GM15510 (cell line): ENCODE measurements around the gene SLC31A1.

Source experiments
- POLR2A ChIP-seq: IDR thresholded peaks from 3 replicates; pipeline ENCODE4 v1.6.1; 2011; ENCODE audit warnings: borderline replicate concordance; ENCODE audit not compliant: insufficient read length; ENCODE audit errors: extremely low read depth

SLC31A1 gene

DNA sequence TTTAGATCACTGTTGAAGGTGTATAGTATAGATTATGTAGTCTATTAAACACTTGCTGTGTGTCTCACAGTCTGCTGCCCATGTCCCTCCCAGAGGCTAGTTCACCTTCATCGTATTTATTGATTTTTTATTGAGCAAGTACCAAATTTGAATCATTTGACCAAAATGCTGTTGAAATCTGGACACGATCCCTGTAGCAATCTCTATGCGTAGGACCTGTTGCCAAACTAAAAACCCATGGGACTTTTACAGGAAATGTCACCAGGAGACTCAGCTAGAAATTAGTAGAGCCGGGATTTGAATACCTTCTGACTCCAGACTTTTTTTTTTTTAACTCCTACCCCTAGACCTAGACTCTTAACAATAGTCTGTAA, 17.5 kb downstream of the SLC31A1 start:
- no peak for TF ChIP-seq POLR2A

DNA sequence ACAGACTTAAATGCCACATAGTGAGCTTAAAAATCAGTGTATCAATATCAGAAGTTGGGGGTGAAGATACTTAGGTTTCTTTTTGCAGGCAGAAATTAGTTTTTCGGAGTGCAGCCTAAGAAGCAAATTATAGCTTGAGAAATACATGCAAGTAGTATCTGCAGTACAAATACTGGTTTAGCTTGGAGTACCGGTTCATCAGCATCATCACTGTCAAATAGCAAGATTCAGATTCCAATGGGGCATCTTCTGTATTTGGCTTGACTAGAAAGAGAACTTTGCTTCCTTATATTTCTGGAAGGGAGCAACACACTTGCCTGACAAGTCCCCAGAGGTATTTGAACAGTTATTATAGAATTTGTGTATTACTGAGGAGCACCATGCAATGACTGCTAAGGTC, 19.8 kb downstream of the SLC31A1 start:
- TF ChIP-seq POLR2A = no peak

DNA sequence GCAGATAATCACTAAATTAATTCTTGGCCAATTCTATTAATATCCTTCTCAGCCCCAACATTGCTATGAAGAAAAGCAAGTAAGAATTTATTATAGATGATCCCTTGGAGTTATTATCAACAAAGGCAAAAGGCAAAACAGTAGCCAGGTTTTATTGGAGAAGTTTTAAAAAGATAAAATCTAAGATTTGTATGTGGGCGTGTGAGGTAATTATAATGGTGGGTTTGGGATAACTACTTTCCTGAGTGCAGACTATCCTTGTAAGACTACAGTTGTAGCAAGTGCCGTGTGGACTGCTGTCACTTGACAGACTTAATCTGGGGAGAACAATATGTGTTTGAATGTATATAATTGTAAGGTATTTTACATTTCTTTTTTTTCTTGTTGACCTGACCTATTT, 23.2 kb downstream of the SLC31A1 start:
- no peak for TF ChIP-seq POLR2A

DNA sequence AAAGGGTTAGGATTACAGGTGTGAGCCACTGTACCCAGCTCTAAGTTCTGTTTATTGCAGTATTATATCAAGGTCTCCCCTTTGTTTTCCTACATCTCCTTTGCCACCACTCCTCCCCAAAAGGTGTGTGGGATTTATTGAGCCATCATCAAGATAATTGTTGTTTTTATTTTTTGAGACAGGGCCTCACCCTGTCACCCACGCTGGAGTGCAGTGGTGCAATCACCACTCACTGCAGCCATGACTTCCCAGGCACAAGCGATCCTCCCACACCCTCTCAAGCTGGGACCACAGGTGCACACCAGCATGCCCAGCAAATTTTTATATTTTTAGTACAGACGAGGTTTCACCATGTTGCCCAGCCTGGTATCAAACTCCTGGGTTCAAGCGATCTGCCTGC, 24.6 kb downstream of the SLC31A1 start:
- TF ChIP-seq POLR2A = no peak

DNA sequence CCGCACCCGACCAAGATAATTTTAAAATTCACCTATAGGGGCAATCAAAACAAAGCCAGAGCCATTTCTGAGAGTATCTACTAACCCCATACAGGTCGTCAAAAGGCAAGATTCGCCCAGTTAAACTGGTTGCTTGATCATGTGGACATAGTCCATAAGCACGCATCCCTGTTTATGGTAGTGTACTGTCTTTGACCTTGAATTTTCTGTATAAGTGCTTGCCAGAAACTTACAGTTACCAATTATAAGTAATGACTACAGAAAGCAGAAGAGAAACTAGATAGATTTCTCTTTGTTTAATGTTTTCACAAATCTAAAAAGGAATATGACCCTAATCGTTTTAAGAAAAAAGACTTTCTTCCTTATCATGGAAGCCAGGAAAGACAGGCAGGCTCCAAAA, 25.6 kb downstream of the SLC31A1 start:
- no peak for TF ChIP-seq POLR2A

DNA sequence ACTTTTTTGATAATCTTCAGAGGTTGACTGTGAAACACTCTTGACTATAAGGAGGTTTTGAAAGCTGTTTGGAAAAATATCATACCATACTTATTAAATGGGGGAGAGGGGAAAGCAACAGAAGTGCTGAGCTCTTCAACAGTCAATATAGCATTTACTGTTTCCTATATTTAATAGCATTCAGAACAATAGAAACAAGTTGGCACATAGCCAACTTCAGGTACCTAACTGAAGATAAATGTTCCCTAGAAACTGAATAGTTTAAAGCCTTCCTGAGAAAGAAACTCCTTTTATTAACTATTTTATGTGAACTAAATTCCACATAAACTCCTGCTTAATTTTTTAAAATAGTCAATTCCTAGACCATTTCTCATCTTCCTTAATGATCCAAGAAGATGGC, 26.3 kb downstream of the SLC31A1 start:
- TF ChIP-seq POLR2A = no peak

DNA sequence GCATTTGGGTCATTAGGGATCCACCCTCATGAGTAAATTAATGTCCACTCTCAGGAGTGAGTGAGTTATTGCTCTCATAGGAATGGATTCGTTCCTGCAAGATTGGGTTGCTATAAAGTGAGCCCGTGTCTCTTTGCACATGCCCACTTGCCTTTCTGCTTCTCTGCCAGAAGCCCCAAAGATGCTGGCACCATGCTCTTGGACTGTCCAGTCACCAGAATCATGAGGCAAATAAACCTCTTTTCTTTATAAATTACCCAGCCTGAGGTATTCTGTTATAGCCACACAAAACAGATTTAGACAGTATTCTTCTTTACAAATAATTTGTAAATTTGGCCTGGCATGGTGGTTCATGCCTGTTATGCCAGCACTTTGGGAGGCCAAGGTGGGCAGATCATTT, 29.5 kb downstream of the SLC31A1 start:
- TF ChIP-seq POLR2A = no peak

DNA sequence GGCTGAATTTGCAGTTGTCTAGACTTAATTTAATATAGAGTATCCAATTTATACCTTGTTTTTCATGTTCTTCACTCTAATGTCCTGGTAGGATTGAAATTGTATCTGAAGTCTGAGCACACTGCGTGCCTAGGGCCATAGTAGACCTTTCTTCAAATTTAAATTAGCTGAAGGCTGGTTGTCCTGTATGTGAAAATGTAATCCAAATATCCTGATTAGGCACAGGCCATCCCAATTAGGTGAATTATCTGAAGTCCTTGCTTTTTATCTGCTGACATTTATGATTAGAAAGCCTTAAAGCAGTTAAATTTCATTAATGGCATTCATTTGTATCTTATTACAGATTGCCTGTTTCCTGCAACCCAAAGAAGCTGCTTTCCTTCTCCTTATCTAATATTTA, 33.6 kb downstream of the SLC31A1 start:
- no peak for TF ChIP-seq POLR2A

DNA sequence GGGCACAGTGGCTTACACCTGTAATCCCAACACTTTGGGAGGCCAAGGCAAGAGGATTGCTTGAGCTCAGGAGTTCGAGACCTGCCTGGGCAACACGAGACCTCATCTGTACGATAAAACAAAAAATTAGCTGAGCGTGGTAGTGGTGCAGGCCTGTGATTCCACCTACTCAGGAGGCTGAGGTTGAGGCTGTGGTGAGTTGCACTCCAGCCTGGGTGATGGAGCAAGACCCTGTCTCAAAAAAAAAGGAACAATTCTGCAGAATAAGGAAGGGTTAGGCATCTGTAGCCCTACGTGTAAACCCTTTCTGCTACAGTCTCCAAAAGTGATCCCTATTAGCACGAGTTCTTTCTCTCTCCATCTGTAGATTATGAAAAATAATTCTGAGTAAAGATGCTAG, 34.1 kb downstream of the SLC31A1 start:
- TF ChIP-seq POLR2A = no peak

DNA sequence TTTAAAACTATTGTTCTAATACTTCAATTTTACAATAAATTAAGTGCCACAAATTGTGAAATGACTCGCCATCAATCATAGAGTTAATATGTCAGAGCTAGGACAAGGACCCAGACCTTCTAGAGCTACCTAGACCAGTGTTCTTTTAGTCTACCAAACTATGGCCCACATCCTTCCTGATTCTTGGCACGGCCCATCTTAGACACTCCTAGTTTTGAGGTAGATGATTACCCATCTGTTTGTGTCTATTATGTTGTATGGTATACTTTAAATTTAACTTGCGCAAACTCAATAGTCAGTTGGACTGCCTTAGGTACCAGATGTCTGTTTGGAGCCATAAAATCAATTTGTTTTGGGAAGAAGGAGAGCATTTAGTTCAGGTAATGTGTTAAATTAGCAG, 36.5 kb downstream of the SLC31A1 start:
- TF ChIP-seq POLR2A = no peak

DNA sequence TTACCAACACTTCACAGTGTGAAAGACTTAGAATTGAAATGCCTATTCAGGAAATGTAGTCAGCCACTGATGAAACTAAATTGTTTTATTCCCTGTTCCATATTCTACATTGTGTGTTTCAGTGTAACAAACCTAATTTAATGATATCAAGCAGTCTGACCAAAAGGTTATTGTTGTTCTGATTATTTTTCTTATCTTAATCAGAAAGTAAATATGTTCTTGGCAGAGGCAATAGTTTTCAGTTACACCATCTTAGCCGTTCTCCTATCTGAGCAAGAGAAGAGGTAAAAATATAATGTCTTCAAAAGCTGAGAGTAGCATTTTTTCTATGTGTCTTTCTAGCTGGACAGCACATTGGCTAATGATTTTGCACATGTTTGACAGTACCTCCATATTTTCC, 36.9 kb downstream of the SLC31A1 start:
- TF ChIP-seq POLR2A = no peak

DNA sequence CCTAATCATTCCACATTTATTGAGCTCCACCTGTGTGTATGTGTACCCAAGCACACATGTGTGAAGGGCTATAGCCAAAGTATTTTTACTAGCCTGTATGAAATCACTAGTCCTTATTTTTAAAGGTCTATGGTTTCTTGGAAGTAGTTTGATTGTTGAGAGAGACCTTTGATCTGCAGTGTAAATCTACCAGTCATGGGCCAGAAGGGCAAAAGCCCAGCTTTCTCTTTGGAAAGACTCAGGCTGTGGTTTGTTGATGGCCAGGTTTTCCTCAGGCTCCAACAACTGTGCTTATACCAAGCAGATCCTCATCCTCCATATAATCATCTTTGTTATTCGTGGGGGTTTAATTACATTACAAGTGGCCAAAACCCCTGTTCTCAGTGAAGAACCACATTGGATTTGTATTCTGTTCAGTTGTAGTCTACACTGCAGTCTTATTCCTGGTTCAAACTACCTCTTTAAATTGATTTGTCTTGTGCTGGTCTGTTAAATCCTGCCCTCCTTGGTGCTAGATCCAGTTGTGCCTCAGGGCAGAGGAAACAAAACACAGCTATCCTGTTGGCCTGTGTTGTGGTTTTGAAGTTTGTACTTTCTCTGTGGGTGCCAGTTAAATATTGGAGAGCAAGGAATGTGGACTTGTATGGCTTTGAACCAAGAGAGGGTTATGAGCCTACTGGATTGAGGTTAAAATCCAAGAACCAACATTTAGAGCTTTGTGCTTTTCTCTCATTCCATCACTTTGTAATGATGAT, 40.8 kb downstream of the SLC31A1 start:
- TF ChIP-seq POLR2A = no peak

DNA sequence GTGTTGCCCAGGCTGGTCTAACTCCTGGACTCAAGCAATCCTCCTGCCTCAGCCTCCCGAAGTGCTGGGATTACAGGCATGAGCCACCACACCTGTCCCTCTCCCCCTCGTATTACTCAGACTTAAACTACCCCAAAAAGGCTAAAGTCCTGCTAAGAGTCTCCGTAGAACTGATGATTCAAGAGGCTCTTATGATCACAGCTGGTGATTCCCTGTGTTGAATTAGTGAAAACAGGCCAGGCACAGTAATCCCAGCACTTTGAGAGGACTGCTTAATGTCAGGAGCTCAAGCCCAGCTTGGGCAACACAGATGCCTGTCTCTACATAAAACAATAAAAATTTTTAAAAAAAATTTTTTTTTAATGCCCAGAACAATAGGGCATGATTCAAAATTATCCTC, 44.8 kb downstream of the SLC31A1 start:
- no peak for TF ChIP-seq POLR2A

DNA sequence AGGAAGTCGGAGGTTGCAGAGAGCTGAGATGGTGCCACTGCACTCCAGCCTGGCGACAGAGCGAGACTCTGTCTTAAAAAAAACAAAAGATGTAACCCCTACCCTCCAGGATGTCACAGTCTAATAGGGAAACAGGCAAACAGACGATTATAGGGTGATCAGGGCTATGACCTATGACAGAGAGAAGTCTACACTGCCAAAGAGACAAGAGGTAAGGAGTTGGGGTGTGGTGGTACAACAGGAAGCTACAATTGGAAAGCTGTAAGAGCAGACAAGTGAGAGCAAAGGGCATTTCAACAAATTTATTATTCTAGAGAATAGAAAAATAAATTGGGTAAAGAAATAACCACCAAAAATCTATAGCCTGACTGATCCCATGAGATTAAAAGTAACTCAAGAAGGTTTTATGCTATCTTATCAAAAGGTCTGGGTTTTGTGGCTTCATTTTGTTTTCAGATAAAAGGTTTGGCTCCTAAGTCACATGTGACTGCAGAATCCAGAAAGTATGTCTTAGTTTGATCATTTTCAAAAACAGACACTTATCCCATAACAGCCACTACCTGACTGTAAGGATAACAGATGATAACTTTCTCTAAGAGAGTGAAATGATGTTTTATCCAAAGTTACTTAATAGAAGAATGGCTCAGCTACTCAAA, 46.7 kb downstream of the SLC31A1 start:
- no peak for TF ChIP-seq POLR2A

DNA sequence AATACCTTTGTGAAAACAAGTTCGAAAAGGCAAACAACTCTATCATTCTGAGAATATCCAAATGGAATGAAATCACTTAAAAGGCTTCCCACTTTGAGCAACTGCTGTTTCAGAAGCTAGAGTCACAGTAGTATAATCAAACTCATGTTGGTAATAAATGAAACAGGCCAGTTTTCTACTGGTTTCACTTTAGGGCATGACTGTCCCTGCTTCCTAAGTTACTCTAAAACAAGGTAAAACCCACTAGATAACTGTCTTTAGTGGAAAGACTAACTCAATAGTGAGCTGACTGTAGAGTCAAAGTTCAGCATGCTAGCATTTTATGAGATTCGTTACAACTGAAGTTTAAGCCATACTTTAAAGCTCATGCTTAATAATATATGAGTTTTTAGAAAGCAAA, 48.0 kb downstream of the SLC31A1 start:
- TF ChIP-seq POLR2A = no peak

DNA sequence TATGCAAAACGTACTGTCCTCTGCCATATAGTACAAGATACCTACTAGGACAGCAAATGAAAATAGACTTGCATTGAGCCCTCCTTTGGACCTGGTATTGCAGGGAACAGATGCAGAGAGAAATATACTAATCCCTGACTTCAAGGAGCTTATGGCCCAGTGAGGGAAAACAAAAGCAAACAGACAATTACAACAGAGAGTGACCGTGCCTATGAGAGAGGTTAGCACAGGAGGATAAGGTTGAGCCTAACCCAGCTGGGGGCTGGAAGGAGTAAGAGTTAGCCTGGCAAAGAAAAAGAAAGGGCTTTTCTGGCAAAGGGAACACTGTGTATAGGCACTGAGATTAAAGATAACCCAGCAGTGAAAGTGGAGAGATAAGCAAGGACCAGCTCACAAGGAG, 48.5 kb downstream of the SLC31A1 start:
- TF ChIP-seq POLR2A = no peak
